Measurements from ENCODE around the gene IFNL3. TPM values are rescaled to one million over a fixed set of nuclear protein-coding genes. Genes with fewer than 3 reads are reported as not detected.
"Not testable (repeated sequence)": the region's sequence is repeated elsewhere in the genome, so short reads cannot be mapped to it uniquely, and the experiment has no call there.

IFNL3 gene
- polyA plus RNA-seq, 1 donor: not detected

DNA sequence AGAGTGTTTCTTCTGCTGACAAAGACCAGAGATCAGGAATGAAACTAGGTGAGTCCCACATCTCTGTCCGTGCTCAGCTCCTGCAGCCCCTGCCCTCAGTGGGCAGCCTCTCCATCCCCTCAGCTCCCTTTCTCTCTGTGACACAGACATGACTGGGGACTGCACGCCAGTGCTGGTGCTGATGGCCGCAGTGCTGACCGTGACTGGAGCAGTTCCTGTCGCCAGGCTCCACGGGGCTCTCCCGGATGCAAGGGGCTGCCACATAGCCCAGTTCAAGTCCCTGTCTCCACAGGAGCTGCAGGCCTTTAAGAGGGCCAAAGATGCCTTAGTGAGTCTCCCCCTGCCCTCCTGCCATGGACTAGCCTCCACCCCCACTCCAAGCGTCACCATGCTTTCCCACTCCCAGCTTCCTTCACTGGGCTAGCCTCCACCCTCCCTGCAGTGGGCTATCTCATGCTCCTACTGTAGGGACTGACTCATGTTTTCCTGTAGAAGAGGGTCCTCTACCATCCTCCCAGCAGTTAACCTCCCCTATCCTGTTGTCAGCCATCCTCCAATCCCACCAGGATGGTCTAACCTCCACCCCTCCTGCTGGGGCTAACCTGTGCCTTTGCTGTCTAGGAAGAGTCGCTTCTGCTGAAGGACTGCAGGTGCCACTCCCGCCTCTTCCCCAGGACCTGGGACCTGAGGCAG lies 23.9 kb upstream of the IFNL3 start:
- H3K27me3 ChIP-seq (ENCODE audit: control insufficient read depth, insufficient read depth, low read length): peaks cover 29% of the 10 kb centered on the region
- H3K36me3 ChIP-seq (ENCODE audit: control insufficient read depth, insufficient read depth, low read length); DNase-seq; H3K4me1 ChIP-seq (ENCODE audit: control insufficient read depth, insufficient read depth, low read length); H3K27ac ChIP-seq (ENCODE audit: low read length); H3K4me3 ChIP-seq (ENCODE audit: low read length): not testable (repeated sequence)
- WGBS (ENCODE audit: insufficient coverage, low lambda C conversion rate): no CpG with 5 or more reads among the region's 10 CpGs
- peaks cover 17% of the 10 kb centered on the region for H3K9me3 ChIP-seq (ENCODE audit: control insufficient read depth, low read depth, low read length)

DNA sequence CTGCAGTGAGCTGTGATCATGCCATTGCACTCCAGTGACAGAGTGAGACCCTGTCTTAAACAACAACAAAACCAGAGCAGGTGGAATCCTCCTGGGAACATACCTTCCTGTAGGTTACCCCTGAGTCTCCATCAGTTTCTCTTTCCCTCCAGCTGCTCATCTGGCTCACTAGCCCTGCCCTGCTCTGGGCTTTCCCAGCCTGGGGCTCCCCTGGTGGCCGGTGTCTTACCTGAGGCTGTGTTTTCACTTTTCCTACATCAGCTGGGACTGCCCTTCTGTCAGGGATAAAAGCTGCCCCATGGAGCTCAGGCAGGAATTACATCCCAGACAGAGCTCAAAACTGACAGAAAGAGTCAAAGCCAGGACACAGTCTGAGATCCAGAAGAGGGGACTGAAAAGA lies 23.3 kb upstream of the IFNL3 start, which contains the start of gene IFNL2:
IFNL2 (plus strand) TSS at position 312 of the 400 bp plus-strand sequence. CDS start 173 bp downstream, outside the sequence.
- DNase-seq; H3K4me1 ChIP-seq (ENCODE audit: control insufficient read depth, insufficient read depth, low read length); H3K4me3 ChIP-seq (ENCODE audit: low read length); H3K27ac ChIP-seq (ENCODE audit: low read length); H3K36me3 ChIP-seq (ENCODE audit: control insufficient read depth, insufficient read depth, low read length): not testable (repeated sequence)
- Histone ChIP-seq H3K9me3 (ENCODE audit: control insufficient read depth, low read depth, low read length) (peaks cover 17% of the 10 kb centered on the region), H3K27me3 (ENCODE audit: control insufficient read depth, insufficient read depth, low read length) (peaks cover 35% of the 10 kb centered on the region)
- WGBS (ENCODE audit: insufficient coverage, low lambda C conversion rate): no CpG with 5 or more reads among the region's 1 CpG

- H3K4me1 ChIP-seq (ENCODE audit: control insufficient read depth, insufficient read depth, low read length): peaks cover 2% of the 10 kb centered on the region
- H3K36me3 ChIP-seq (ENCODE audit: control insufficient read depth, insufficient read depth, low read length): no peaks in the 10 kb centered on the region
- DNase-seq: no peak
- H3K4me3 ChIP-seq (ENCODE audit: low read length): no peak overlapping the region
- H3K27ac ChIP-seq (ENCODE audit: low read length): no peak overlapping the region
- WGBS (ENCODE audit: insufficient coverage, low lambda C conversion rate): no CpG with 5 or more reads among the region's 39 CpGs
- peaks cover 17% of the 10 kb centered on the region for H3K9me3 ChIP-seq (ENCODE audit: control insufficient read depth, low read depth, low read length)
- peaks cover 49% of the 10 kb centered on the region for H3K27me3 ChIP-seq (ENCODE audit: control insufficient read depth, insufficient read depth, low read length)
Measured at GRCh38 chr19:39265321-39265916, 20.6 kb upstream of the IFNL3 start.

GRCh38 chr19:39264306-39265290 lies 19.8 kb upstream of the IFNL3 start:
- Histone ChIP-seq H3K4me1 (ENCODE audit: control insufficient read depth, insufficient read depth, low read length) (peaks cover 2% of the 10 kb centered on the region), H3K9me3 (ENCODE audit: control insufficient read depth, low read depth, low read length) (peaks cover 17% of the 10 kb centered on the region), H3K4me3 (ENCODE audit: low read length) (no peak overlapping the region), H3K27me3 (ENCODE audit: control insufficient read depth, insufficient read depth, low read length) (peaks cover 54% of the 10 kb centered on the region), H3K27ac (ENCODE audit: low read length) (no peak overlapping the region), H3K36me3 (ENCODE audit: control insufficient read depth, insufficient read depth, low read length) (no peaks in the 10 kb centered on the region)
- peak in 1 of 2 donors; percentile 43 for DNase-seq
- WGBS (ENCODE audit: insufficient coverage, low lambda C conversion rate): no CpG with 5 or more reads among the region's 102 CpGs

GRCh38 chr19:39263912-39264305 lies 19.1 kb upstream of the IFNL3 start:
- Histone ChIP-seq H3K9me3 (ENCODE audit: control insufficient read depth, low read depth, low read length) (peaks cover 17% of the 10 kb centered on the region), H3K27me3 (ENCODE audit: control insufficient read depth, insufficient read depth, low read length) (peaks cover 54% of the 10 kb centered on the region), H3K4me1 (ENCODE audit: control insufficient read depth, insufficient read depth, low read length) (peaks cover 2% of the 10 kb centered on the region), H3K36me3 (ENCODE audit: control insufficient read depth, insufficient read depth, low read length) (no peaks in the 10 kb centered on the region), H3K4me3 (ENCODE audit: low read length) (no peak overlapping the region), H3K27ac (ENCODE audit: low read length) (no peak overlapping the region)
- DNase-seq: no peak
- no CpG with 5 or more reads among the region's 17 CpGs for WGBS (ENCODE audit: insufficient coverage, low lambda C conversion rate)

DNA sequence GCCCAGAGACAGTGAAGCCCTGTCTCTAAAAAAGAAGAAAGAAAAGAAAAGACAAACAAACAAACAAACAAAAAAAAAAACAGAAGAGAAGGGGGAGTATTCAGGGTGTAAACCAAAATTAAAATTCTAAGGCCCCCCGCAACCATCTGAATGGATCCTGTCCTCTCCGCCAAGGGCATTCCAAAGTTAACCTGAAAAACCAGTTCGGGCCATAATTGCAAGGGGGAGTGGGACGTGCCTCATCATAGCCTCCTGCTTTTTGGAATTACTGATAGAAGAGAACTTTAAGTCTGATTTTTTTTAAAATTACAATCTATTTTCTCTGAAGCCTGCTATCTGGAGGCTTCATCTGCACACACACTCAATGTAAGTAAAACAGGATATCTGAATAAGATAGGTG lies 17.7 kb upstream of the IFNL3 start:
- WGBS (ENCODE audit: insufficient coverage, low lambda C conversion rate): 86% methylated on average over 1 of the region's 4 CpGs

DNA sequence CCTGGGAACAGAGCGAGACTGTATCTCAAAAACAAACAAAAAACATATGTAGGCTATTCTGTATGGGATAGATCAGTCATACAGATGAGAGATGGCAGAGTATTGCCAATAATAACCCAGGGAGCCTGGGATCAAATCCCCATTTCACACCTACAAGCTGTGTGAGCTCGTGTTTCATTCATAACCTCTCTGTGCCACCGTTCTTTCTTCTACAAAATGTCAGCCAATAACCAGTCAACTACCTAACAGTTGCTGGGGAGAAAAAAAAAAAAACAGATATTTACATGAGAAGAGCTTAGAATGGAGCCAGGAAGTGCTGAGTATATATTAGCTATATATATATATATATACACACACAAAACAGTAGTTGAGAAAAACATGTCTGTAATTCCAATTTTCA lies 16.9 kb upstream of the IFNL3 start:
- Histone ChIP-seq H3K4me1 (ENCODE audit: control insufficient read depth, insufficient read depth, low read length) (peaks cover 6% of the 10 kb centered on the region), H3K27me3 (ENCODE audit: control insufficient read depth, insufficient read depth, low read length) (peaks cover 54% of the 10 kb centered on the region)
- WGBS (ENCODE audit: insufficient coverage, low lambda C conversion rate): no CpG with 5 or more reads among the region's 3 CpGs

More for the DNA sequence above, 17.7 kb upstream of the IFNL3 start:
- Histone ChIP-seq H3K9me3 (ENCODE audit: control insufficient read depth, low read depth, low read length) (peaks cover 17% of the 10 kb centered on the region), H3K4me1 (ENCODE audit: control insufficient read depth, insufficient read depth, low read length) (peaks cover 6% of the 10 kb centered on the region), H3K36me3 (ENCODE audit: control insufficient read depth, insufficient read depth, low read length) (no peaks in the 10 kb centered on the region), H3K27ac (ENCODE audit: low read length) (no peak overlapping the region), H3K27me3 (ENCODE audit: control insufficient read depth, insufficient read depth, low read length) (peaks cover 54% of the 10 kb centered on the region), H3K4me3 (ENCODE audit: low read length) (no peak overlapping the region)
- DNase-seq: no peak

DNA sequence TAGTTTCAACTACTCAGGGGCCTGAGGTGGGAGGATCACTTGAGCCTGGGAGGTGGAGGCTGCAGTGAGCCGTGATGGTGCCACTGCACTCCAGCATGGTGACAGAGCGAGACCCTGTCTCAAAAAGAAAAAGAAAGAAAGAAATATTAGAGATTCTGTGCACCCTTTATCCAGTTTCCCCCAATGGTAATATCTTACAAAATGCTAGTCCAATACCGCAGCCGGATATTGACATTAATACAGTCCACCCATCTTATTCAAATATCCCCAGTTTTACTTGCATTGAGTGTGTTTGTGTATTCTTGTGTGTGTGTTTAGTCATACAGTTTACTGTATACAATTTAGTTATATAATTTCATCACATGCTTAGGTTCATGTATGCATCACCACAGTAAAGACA lies 12.4 kb upstream of the IFNL3 start:
- WGBS (ENCODE audit: insufficient coverage, low lambda C conversion rate): 100% methylated on average over 1 of the region's 4 CpGs

More for the DNA sequence above, 16.9 kb upstream of the IFNL3 start:
- no peak overlapping the region for H3K27ac ChIP-seq (ENCODE audit: low read length)
- H3K9me3 ChIP-seq (ENCODE audit: control insufficient read depth, low read depth, low read length): peaks cover 17% of the 10 kb centered on the region
- no peaks in the 10 kb centered on the region for H3K36me3 ChIP-seq (ENCODE audit: control insufficient read depth, insufficient read depth, low read length)
- no peak overlapping the region for H3K4me3 ChIP-seq (ENCODE audit: low read length)
- no peak for DNase-seq

DNA sequence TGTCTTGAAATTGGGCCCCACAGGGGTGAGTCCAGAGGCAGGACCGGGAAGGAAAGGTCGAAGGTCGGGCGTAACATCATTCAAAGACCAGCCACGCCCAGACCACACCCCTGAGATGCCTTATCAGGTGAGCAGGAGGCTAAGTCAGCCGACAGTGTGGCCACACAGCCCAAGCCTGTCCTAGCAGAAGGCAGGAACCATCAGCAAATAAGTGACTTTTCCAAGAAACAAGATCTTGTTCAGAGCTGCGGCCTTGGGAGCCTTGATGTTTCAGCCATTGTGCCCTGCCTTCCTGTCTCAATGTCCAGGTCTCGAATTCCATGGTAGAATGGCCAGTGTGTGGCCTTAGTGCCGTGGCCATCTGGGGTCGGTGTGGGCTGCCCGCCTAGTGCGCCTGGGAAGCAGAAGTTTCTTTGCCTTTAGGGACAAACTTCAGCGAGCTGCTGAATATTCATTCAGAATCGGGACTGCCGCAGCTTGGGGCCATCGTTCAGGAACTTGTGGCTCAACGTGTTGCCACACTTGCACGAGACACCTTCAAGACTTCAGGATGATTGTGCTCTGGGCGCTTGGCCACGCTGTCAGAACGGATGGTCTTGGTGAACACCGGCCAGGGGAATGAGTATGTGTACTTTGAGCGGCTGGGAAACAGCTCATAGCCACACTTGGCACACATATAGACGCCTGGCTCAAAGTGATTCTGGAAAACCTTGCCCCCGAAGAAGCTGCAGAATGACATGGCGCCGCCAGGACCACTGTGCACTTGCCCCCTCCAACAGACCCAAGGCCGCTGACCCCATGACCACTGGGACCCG lies 9.9 kb upstream of the IFNL3 start:
- H3K27ac ChIP-seq (ENCODE audit: low read length): no peak overlapping the region
- no peaks in the 10 kb centered on the region for H3K36me3 ChIP-seq (ENCODE audit: control insufficient read depth, insufficient read depth, low read length)
- H3K4me1 ChIP-seq (ENCODE audit: control insufficient read depth, insufficient read depth, low read length): peaks cover 9% of the 10 kb centered on the region
- peaks cover 10% of the 10 kb centered on the region for H3K27me3 ChIP-seq (ENCODE audit: control insufficient read depth, insufficient read depth, low read length)
- DNase-seq: peak; percentile 28 to 62
- no peaks in the 10 kb centered on the region for H3K9me3 ChIP-seq (ENCODE audit: control insufficient read depth, low read depth, low read length)
- WGBS (ENCODE audit: insufficient coverage, low lambda C conversion rate): no CpG with 5 or more reads among the region's 29 CpGs
- no peak overlapping the region for H3K4me3 ChIP-seq (ENCODE audit: low read length)

More for the DNA sequence above, 12.4 kb upstream of the IFNL3 start:
- no peak for DNase-seq
- Histone ChIP-seq H3K27ac (ENCODE audit: low read length) (no peak overlapping the region), H3K4me1 (ENCODE audit: control insufficient read depth, insufficient read depth, low read length) (peaks cover 9% of the 10 kb centered on the region), H3K27me3 (ENCODE audit: control insufficient read depth, insufficient read depth, low read length) (peaks cover 19% of the 10 kb centered on the region), H3K36me3 (ENCODE audit: control insufficient read depth, insufficient read depth, low read length) (no peaks in the 10 kb centered on the region), H3K9me3 (ENCODE audit: control insufficient read depth, low read depth, low read length) (no peaks in the 10 kb centered on the region), H3K4me3 (ENCODE audit: low read length) (no peak overlapping the region)

Data from large intestine (tissue), 3 donors.